ENCODE measurements around the gene CATSPERD.
A peak's percentile ranks its signal among the peaks of the same experiment; 100 is the strongest.
"Not testable (repeated sequence)": the region's sequence is repeated elsewhere in the genome, so short reads cannot be mapped to it uniquely, and the experiment has no call there.

CATSPERD gene

GRCh38 chr19:5684694-5685430, 35.6 kb upstream of the CATSPERD start:
- no peak for DNase-seq (ENCODE audit: low read depth)
- no peak for TF ChIP-seq CTCF (IDR thresholded peaks at IDR 0.05; ENCODE audit: control insufficient read depth, insufficient read depth, low read depth, low read length, missing control alignments)

DNA sequence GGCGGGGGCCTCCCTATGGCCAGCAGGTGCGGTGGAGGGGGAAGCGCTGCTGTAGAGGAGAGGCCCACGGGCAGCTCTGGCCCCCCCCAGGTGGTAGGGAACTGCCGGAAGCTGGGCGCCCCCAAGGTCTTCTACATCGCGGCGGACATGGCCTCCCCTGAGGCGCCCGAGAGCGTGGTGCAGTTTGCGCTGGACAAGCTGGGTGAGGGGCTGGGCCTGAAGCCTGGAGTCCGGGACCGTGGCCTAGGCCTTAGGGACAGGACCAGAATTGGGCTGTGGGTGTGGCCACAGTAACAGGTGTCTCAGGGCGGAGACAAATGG, 34.2 kb upstream of the CATSPERD start:
- no peak for TF ChIP-seq CTCF (IDR thresholded peaks at IDR 0.05; ENCODE audit: control insufficient read depth, insufficient read depth, low read depth, low read length, missing control alignments)
- DNase-seq (ENCODE audit: low read depth) = no peak
- peak overlapping the region; percentile 39 for H3K4me3 ChIP-seq (ENCODE audit: control insufficient read depth, low read depth, low read length)

More at GRCh38 chr19:5684694-5685430, 35.6 kb upstream of the CATSPERD start:
- H3K4me3 ChIP-seq (ENCODE audit: control insufficient read depth, low read depth, low read length) = no peak overlapping the region

GRCh38 chr19:5686647-5687359, 33.6 kb upstream of the CATSPERD start:
- H3K4me3 ChIP-seq (ENCODE audit: control insufficient read depth, low read depth, low read length) = peak overlapping the region; percentile 39
- DNase-seq (ENCODE audit: low read depth) = no peak
- peak; percentile 85 for TF ChIP-seq CTCF (IDR thresholded peaks at IDR 0.05; ENCODE audit: control insufficient read depth, insufficient read depth, low read depth, low read length, missing control alignments)

GRCh38 chr19:5687360-5688198, 32.9 kb upstream of the CATSPERD start:
- no peak for TF ChIP-seq CTCF (IDR thresholded peaks at IDR 0.05; ENCODE audit: control insufficient read depth, insufficient read depth, low read depth, low read length, missing control alignments)
- H3K4me3 ChIP-seq (ENCODE audit: control insufficient read depth, low read depth, low read length) = peak overlapping the region; percentile 39
- no peak for DNase-seq (ENCODE audit: low read depth)

DNA sequence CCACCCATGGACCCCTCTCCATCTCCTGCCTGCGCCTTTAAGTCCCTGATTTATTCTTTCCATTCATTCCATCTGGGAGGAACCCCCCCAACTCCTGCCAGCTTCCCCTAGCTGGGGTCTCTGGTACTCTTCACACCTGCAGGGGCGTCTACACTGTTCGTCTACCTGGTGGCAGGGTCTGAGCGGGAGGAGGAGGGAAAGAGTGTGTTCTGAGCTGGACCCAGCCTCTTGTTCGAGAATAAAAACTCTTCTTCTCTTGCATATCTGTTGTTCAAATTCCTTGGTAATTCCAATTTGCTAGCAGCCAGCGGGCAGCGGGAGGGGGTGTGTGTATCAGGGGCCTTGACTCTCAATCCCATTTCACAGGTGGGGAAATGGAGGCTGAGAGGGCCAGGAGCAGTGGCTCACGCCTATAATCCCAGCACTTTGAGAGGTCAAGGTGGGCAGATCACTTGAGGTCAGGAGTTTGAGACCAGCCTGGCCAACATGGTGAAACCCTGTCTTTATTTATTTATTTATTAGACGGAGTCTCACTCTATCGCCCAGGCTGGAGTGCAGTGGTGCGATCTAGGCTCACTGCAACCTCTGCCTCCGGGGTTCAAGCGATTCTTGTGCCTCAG, 32.1 kb upstream of the CATSPERD start:
- DNase-seq (ENCODE audit: low read depth); H3K4me3 ChIP-seq (ENCODE audit: control insufficient read depth, low read depth, low read length): not testable (repeated sequence)

- peak; percentile 73 for DNase-seq (ENCODE audit: low read depth)
- H3K4me3 ChIP-seq (ENCODE audit: control insufficient read depth, low read depth, low read length) = peak within 1 kb of the TSS; percentile 92
- peak; percentile 98 for TF ChIP-seq CTCF (IDR thresholded peaks at IDR 0.05; ENCODE audit: control insufficient read depth, insufficient read depth, low read depth, low read length, missing control alignments)
Measured at GRCh38 chr19:5690125-5690954, 30.1 kb upstream of the CATSPERD start, which contains the start of gene RPL36. Gene RPL36, plus strand, starts transcription at chr19:5690295. Its CDS starts 213 bp downstream, at chr19:5690508.

All from AG09309 (cell line).